ENCODE results near the gene TREML2. TPM values are rescaled to one million over a fixed set of nuclear protein-coding genes. Genes with fewer than 3 reads are reported as not detected.

The TREML2 gene
- total and polyA plus RNA-seq, 2 of the 13 experiments (the other 11 are each of a cell fraction or from before 2014, with no cell fraction given), result not detected

GRCh38 chr6:41171908-41172307 lies 29.0 kb downstream of the TREML2 start (continued):
- TF ChIP-seq ZBTB44 (CRISPR knock-in tag; IDR thresholded peaks at IDR 0.05), result no peak

- DNase-seq (ENCODE audit: low spot score), result no peak
- no peak for TF ChIP-seq PITX1 (CRISPR knock-in tag; IDR thresholded peaks at IDR 0.05)
- TF ChIP-seq ZBTB2 (CRISPR knock-in tag; IDR thresholded peaks at IDR 0.05; ENCODE audit: low read depth), result no peak
- no peak for TF ChIP-seq NPAS2 (CRISPR knock-in tag; IDR thresholded peaks at IDR 0.05; ENCODE audit: borderline replicate concordance)
- no peak for TF ChIP-seq ELF1 (CRISPR knock-in tag; IDR thresholded peaks at IDR 0.05)
- no peak for TF ChIP-seq NAIF1 (CRISPR knock-in tag; IDR thresholded peaks at IDR 0.05; ENCODE audit: borderline replicate concordance)
- no peak for TF ChIP-seq ZNF232 (CRISPR knock-in tag; IDR thresholded peaks at IDR 0.05; ENCODE audit: borderline replicate concordance)
- no peak for TF ChIP-seq TCF7L2 (IDR thresholded peaks at IDR 0.05; ENCODE audit: low read depth, low read length)
- no peak for TF ChIP-seq HOXD1 (CRISPR knock-in tag; IDR thresholded peaks at IDR 0.05)
- TF ChIP-seq THRA (CRISPR knock-in tag; IDR thresholded peaks at IDR 0.05; ENCODE audit: borderline replicate concordance), result no peak
- TF ChIP-seq KLF16 (CRISPR knock-in tag; IDR thresholded peaks at IDR 0.05), result no peak
- no peak for TF ChIP-seq IKZF4 (CRISPR knock-in tag; IDR thresholded peaks at IDR 0.05; ENCODE audit: borderline replicate concordance, low read depth, not compliant biosample characterization)
- no TSS peak for BruUV-seq (replicated peaks)
- FAIRE-seq, result no peak
- intact Hi-C loops (cut with micrococcal nuclease; ENCODE audit: unreplicated experiment), result no loop called here
- Histone ChIP-seq H3K4me1 (ENCODE audit: insufficient read depth, low read length) (no peaks in the 10 kb centered on the region), H3K27ac (ENCODE audit: extremely low read length, insufficient read depth, low read length) (no peak overlapping the region), H3K9ac (ENCODE audit: insufficient read depth, low read depth, low read length) (no peak overlapping the region), H3K36me3 (replicated peaks in 1 of 2; ENCODE audit: control insufficient read depth in 1 of 2, insufficient read depth in 2 of 2, low read length in 2 of 2) (no peaks in the 10 kb centered on the region), H3K79me2 (ENCODE audit: insufficient read depth, low read length) (no peaks in the 10 kb centered on the region), H3K4me2 (ENCODE audit: low read depth, low read length) (no peak overlapping the region), H4K20me1 (ENCODE audit: insufficient read depth, low read length) (no peaks in the 10 kb centered on the region), H3K4me3 (replicated peaks in 1 of 3; ENCODE audit: insufficient read depth in 1 of 3, low read depth in 2 of 3, low read length in 3 of 3) (no peak overlapping the region), H3K27me3 (ENCODE audit: control insufficient read depth in 1 of 2, insufficient read depth in 2 of 2, low read length in 2 of 2) (no peaks in the 10 kb centered on the region; a peak in 1 of 5 replicates), H2AFZ (ENCODE audit: low read length) (no peak overlapping the region), H3K9me3 (ENCODE audit: low read length) (no peaks in the 10 kb centered on the region)
- no peak for ATAC-seq
- 27% methylated on average over 4 of the region's 4 CpGs for WGBS (ENCODE audit: low lambda C conversion rate)
- in situ Hi-C loops (cut with HindIII; ENCODE audit: extremely low pct_ligation_motif_present, low pct_unique_long_range_greater_than_20kb), result no loop called here
- ChIA-PET POLR2A (no interaction called here), CTCF (ENCODE audit: low intra/inter-chr PET ratio, low total read pairs) (no interaction called here)
Observed at GRCh38 chr6:41170547-41171160, 30.3 kb downstream of the TREML2 start.
